ENCODE measurements around the gene SLC4A1AP.

DNA sequence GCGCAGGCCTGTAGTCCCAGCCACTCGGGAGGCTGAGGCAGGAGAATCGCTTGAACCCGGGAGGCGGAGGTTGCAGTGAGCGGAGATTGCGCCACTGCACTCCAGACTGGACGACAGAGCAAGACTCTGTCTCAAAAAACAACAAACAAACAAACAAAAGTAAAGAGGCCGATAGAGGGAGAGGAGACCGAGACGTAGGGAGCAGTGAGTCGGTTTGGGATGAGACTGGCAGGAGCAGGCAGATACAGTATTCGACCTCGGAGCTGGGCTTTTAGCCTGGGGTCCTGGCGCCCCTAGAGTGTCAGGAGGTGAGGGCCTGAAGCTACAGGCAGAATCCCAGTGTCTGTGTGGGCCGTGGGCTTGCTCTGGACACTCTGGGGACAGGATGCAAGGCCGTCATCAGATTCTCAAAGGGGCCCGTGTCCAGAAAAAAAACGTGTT is 51.2 kb downstream of the SLC4A1AP start:
- TF ChIP-seq HDAC6 (IDR thresholded peaks at IDR 0.05; ENCODE audit: low read depth, low read length) (no peak), HNRNPLL (IDR thresholded peaks at IDR 0.05; ENCODE audit: low read depth, low read length, poor library complexity, severe bottlenecking) (no peak), SRF (CRISPR knock-in tag; IDR thresholded peaks at IDR 0.05) (no peak)
- TF ChIP-seq, protein P1, sequence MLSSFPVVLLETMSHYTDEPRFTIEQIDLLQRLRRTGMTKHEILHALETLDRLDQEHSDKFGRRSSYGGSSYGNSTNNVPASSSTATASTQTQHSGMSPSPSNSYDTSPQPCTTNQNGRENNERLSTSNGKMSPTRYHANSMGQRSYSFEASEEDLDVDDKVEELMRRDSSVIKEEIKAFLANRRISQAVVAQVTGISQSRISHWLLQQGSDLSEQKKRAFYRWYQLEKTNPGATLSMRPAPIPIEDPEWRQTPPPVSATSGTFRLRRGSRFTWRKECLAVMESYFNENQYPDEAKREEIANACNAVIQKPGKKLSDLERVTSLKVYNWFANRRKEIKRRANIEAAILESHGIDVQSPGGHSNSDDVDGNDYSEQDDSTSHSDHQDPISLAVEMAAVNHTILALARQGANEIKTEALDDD (IDR thresholded peaks at IDR 0.05), result no peak
- TF ChIP-seq, protein P2, sequence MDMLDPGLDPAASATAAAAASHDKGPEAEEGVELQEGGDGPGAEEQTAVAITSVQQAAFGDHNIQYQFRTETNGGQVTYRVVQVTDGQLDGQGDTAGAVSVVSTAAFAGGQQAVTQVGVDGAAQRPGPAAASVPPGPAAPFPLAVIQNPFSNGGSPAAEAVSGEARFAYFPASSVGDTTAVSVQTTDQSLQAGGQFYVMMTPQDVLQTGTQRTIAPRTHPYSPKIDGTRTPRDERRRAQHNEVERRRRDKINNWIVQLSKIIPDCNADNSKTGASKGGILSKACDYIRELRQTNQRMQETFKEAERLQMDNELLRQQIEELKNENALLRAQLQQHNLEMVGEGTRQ (CRISPR knock-in tag; IDR thresholded peaks at IDR 0.05), result no peak
